ENCODE results near the gene SLC4A1.

The SLC4A1 gene

DNA sequence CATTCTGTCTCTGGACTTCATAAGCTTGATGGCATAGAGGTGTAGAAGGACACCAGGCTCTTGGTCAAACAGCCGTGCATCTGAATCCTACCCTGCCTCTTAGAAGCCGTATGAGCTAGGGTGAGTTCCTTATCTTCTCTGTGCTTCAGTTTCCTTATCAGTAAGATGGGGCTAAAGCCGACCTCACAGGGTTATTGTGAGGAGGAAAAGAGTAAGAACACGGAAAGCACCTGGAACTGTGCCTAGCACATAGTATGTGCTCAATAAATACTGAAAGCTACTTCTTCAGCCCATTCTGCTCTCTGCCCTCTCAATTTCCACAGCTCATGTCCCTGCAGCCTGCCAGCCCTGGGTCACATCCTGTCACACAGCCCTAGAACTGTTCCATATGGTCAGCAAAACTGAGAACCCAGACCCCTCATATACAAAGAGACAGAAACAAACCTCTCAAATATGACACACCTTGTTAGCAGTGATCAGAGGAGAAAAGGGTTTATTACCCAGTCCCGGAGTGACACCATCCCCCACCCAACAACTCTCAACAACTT lies 31.4 kb downstream of the SLC4A1 start:
- TF ChIP-seq, protein P1, sequence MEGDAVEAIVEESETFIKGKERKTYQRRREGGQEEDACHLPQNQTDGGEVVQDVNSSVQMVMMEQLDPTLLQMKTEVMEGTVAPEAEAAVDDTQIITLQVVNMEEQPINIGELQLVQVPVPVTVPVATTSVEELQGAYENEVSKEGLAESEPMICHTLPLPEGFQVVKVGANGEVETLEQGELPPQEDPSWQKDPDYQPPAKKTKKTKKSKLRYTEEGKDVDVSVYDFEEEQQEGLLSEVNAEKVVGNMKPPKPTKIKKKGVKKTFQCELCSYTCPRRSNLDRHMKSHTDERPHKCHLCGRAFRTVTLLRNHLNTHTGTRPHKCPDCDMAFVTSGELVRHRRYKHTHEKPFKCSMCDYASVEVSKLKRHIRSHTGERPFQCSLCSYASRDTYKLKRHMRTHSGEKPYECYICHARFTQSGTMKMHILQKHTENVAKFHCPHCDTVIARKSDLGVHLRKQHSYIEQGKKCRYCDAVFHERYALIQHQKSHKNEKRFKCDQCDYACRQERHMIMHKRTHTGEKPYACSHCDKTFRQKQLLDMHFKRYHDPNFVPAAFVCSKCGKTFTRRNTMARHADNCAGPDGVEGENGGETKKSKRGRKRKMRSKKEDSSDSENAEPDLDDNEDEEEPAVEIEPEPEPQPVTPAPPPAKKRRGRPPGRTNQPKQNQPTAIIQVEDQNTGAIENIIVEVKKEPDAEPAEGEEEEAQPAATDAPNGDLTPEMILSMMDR (IDR thresholded peaks at IDR 0.05; ENCODE audit: low read depth, low read length, missing control alignments): no peak
- no peak overlapping the region for H3K4me3 ChIP-seq (ENCODE audit: low read depth, low read length)
- DNase-seq (ENCODE audit: low read depth): no peak
- in situ Hi-C loops (cut with HindIII; ENCODE audit: low sequenced_read_pairs): no loop called here

DNA sequence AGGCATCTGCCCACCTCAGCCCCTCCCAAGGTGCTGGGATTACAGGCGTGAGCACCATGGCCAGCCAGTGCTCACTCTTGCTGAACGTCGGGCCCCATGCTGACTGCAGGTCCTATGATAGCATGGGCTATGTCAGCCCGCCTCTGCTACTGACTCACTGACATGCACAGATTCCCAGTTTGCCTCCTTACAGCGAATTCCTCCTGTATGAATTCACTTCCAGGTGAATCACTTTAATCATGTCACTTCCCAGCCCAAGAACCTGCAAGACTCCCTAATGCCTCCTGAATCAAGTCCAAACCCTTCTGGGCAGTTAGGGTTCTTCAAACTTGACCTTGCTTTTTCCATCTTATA lies 32.4 kb downstream of the SLC4A1 start:
- in situ Hi-C loops (cut with HindIII; ENCODE audit: low sequenced_read_pairs): no loop called here

DNA sequence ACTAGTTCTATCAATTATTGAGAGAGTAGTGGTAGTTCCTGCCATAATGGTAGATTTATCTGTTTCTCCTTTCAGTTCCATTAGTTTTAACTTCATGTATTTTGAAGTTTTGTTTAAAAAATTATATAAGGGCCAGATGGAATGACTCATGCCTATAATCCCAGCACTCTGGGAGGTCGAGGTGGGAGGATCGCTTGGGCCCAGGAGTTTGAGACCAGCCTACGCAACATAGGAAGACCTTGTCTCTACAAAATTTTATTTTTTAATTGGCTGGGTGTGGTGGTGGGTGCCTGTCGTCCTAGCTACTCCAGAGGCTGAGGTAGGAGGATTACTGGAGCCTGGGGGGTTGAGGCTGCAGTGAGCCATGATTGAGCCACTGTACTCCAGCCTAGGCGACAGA lies 34.4 kb downstream of the SLC4A1 start:
- TF ChIP-seq, protein P1 (IDR thresholded peaks at IDR 0.05; ENCODE audit: low read depth, low read length, missing control alignments): no peak
- no peak for DNase-seq (ENCODE audit: low read depth)
- in situ Hi-C loops (cut with HindIII; ENCODE audit: low sequenced_read_pairs): no loop called here
- H3K4me3 ChIP-seq (ENCODE audit: low read depth, low read length): no peak overlapping the region

More for the DNA sequence above, 32.4 kb downstream of the SLC4A1 start:
- no peak overlapping the region for H3K4me3 ChIP-seq (ENCODE audit: low read depth, low read length)
- DNase-seq (ENCODE audit: low read depth): no peak
- TF ChIP-seq, protein P1 (IDR thresholded peaks at IDR 0.05; ENCODE audit: low read depth, low read length, missing control alignments): no peak

DNA sequence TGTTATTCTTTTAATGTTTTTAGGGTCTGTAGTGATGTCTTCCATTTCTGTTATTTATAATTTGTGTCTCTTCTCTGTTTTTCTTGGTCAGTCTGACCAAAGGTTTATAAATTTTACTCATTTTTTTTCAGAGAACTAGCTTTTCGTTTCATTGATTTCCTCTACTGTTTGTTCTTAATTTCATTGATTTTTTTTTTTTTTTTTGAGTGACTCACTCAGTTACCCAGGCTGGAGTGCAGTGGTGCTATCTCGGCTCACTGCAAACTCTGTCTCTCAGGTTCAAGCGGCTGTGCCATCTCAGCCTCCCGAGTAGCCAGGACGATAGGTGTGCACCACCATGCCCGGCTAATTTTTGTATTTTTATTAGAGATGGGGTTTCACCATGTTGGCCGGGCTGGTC lies 35.9 kb downstream of the SLC4A1 start:
- no peak for DNase-seq (ENCODE audit: low read depth)
- in situ Hi-C loops (cut with HindIII; ENCODE audit: low sequenced_read_pairs): no loop called here
- no peak overlapping the region for H3K4me3 ChIP-seq (ENCODE audit: low read depth, low read length)
- TF ChIP-seq, protein P1 (IDR thresholded peaks at IDR 0.05; ENCODE audit: low read depth, low read length, missing control alignments): no peak

DNA sequence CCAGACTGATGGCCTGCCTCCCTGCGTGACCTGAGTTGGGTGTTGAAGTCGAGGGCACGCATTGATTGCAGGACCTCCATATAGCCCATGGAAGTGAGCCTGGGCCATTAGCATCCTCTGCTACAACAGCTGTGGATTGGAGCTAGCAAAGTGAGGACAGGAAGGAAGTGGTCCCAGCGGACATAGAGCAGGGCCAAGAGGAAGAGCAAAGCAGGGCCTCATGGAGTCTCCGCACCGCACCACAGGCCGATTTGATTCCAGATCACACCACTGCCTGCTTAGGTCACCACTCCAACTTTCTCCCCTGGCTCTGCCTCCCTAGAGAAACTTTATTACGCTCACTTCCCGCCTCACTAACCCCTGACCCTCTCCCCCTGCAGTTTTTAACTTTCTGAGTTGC lies 37.8 kb downstream of the SLC4A1 start:
- DNase-seq (ENCODE audit: low read depth): no peak
- H3K4me3 ChIP-seq (ENCODE audit: low read depth, low read length): no peak overlapping the region
- in situ Hi-C loops (cut with HindIII; ENCODE audit: low sequenced_read_pairs): no loop called here
- TF ChIP-seq, protein P1 (IDR thresholded peaks at IDR 0.05; ENCODE audit: low read depth, low read length, missing control alignments): no peak

DNA sequence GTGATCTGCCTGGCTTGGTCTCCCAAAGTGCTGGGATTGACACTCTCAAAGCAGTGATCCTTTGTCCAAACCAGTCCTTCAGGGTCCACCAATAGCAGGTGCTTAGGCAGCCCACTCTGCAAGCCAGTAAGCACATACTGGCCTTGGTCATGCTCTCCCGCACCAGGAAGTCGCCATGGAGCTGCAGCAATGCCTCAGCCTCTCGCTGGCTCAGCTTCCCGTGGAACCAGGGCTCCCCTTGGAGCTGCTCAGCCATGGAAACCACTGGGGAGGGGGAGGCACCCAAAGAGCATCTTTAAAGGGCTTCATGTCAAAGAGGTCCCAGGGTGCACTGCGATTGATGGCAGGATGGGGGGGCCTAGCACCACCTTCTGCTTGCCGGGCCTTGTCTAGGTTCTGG lies 38.8 kb downstream of the SLC4A1 start:
- DNase-seq (ENCODE audit: low read depth): no peak
- TF ChIP-seq, protein P1 (IDR thresholded peaks at IDR 0.05; ENCODE audit: low read depth, low read length, missing control alignments): no peak
- in situ Hi-C loops (cut with HindIII; ENCODE audit: low sequenced_read_pairs): no loop called here
- no peak overlapping the region for H3K4me3 ChIP-seq (ENCODE audit: low read depth, low read length)

Measured in astrocyte of the cerebellum (primary cell).